Mononuclear cell (primary cell): ENCODE measurements around the gene FAM110C. TPM values are rescaled to one million over a fixed set of nuclear protein-coding genes. Genes with fewer than 3 reads are reported as not detected.
"Not testable (repeated sequence)": the region's sequence is repeated elsewhere in the genome, so short reads cannot be mapped to it uniquely, and the experiment has no call there.

Experiments
- H3K27me3 ChIP-seq: 2 replicates; pipeline ENCODE4 v1.6.0; 2011; ENCODE audit warnings: low read length, control low read depth; ENCODE audit not compliant: insufficient read depth
- H3K4me1 ChIP-seq: 2 replicates; pipeline ENCODE4 v1.5.1; 2011; ENCODE audit warnings: mild to moderate bottlenecking, low read length, control low read depth; ENCODE audit not compliant: insufficient read depth
- H3K4me3 ChIP-seq: 2 replicates; pipeline ENCODE4 v1.5.1; 2011; ENCODE audit warnings: mild to moderate bottlenecking, low read length, moderate library complexity
- H3K9me3 ChIP-seq: 2 replicates; pipeline ENCODE4 v1.5.1; 2011; ENCODE audit warnings: low read depth, mild to moderate bottlenecking, control low read depth, low read length
- total RNA-seq: library from RNA; depleted of rRNA; stranded (reverse); fragments of >200 nt; gene quantifications from one replicate; pipeline ENCODE4 v1.2.3, GENCODE V29; 2012

The FAM110C gene
- total RNA-seq, 1 donor, result 0.52 TPM

- H3K9me3 ChIP-seq, result no peaks in the 10 kb centered on the region
- no peaks in the 10 kb centered on the region for H3K27me3 ChIP-seq
- H3K4me3 ChIP-seq, result no peak overlapping the region
- peaks cover 17% of the 10 kb centered on the region for H3K4me1 ChIP-seq
Measured at GRCh38 chr2:28406-28975, 17.8 kb downstream of the FAM110C start.

- H3K27me3 ChIP-seq, result no peaks in the 10 kb centered on the region
- peaks cover 14% of the 10 kb centered on the region for H3K4me1 ChIP-seq
- H3K4me3 ChIP-seq, result no peak overlapping the region
- H3K9me3 ChIP-seq, result no peaks in the 10 kb centered on the region
Measured at GRCh38 chr2:26891-27290, 19.4 kb downstream of the FAM110C start.

GRCh38 chr2:25543-25942, 20.8 kb downstream of the FAM110C start:
- Histone ChIP-seq H3K4me1 (peaks cover 14% of the 10 kb centered on the region), H3K27me3 (no peaks in the 10 kb centered on the region), H3K9me3 (no peaks in the 10 kb centered on the region), H3K4me3 (no peak overlapping the region)

- not testable (repeated sequence) for H3K4me3 ChIP-seq, H3K9me3 ChIP-seq, H3K27me3 ChIP-seq
- H3K4me1 ChIP-seq, result peaks cover 14% of the 10 kb centered on the region
Measured at GRCh38 chr2:24591-24990, 21.7 kb downstream of the FAM110C start.

GRCh38 chr2:24107-24506, 22.2 kb downstream of the FAM110C start:
- no peaks in the 10 kb centered on the region for H3K27me3 ChIP-seq
- H3K4me3 ChIP-seq, result no peak overlapping the region
- H3K4me1 ChIP-seq, result peaks cover 14% of the 10 kb centered on the region
- H3K9me3 ChIP-seq, result no peaks in the 10 kb centered on the region

- H3K4me1 ChIP-seq, result peaks cover 10% of the 10 kb centered on the region
- no peaks in the 10 kb centered on the region for H3K27me3 ChIP-seq
- no peaks in the 10 kb centered on the region for H3K9me3 ChIP-seq
- no peak overlapping the region for H3K4me3 ChIP-seq
Measured at GRCh38 chr2:23283-23682, 23.0 kb downstream of the FAM110C start.

- H3K4me3 ChIP-seq, H3K4me1 ChIP-seq, H3K9me3 ChIP-seq, H3K27me3 ChIP-seq: not testable (repeated sequence)
Measured at GRCh38 chr2:22244-22643, 24.1 kb downstream of the FAM110C start.

- H3K4me1 ChIP-seq, H3K27me3 ChIP-seq, H3K4me3 ChIP-seq, H3K9me3 ChIP-seq: not testable (repeated sequence)
Measured at GRCh38 chr2:20259-20658, 26.0 kb downstream of the FAM110C start.

GRCh38 chr2:19505-19904, 26.8 kb downstream of the FAM110C start:
- Histone ChIP-seq H3K4me1 (peaks cover 7% of the 10 kb centered on the region), H3K4me3 (no peak overlapping the region), H3K9me3 (no peaks in the 10 kb centered on the region), H3K27me3 (no peaks in the 10 kb centered on the region)

- Histone ChIP-seq H3K27me3 (no peaks in the 10 kb centered on the region), H3K9me3 (no peaks in the 10 kb centered on the region), H3K4me3 (no peak overlapping the region), H3K4me1 (no peaks in the 10 kb centered on the region)
Measured at GRCh38 chr2:18402-19271, 27.7 kb downstream of the FAM110C start.

GRCh38 chr2:15916-16315, 30.4 kb downstream of the FAM110C start:
- H3K4me1 ChIP-seq, H3K27me3 ChIP-seq, H3K9me3 ChIP-seq, H3K4me3 ChIP-seq: not testable (repeated sequence)

- Histone ChIP-seq H3K4me1 (no peaks in the 10 kb centered on the region), H3K4me3 (no peak overlapping the region), H3K27me3 (no peaks in the 10 kb centered on the region), H3K9me3 (no peaks in the 10 kb centered on the region)
Measured at GRCh38 chr2:11248-11941, 34.9 kb downstream of the FAM110C start.

GRCh38 chr2:10222-10875, 36.0 kb downstream of the FAM110C start:
- no peaks in the 10 kb centered on the region for H3K27me3 ChIP-seq

More at GRCh38 chr2:10222-10875, 36.0 kb downstream of the FAM110C start:
- Histone ChIP-seq H3K9me3 (no peaks in the 10 kb centered on the region), H3K4me1 (no peaks in the 10 kb centered on the region), H3K4me3 (no peak overlapping the region)
